Measurements from ENCODE around the gene CD2BP2. TPM values are rescaled to one million over a fixed set of nuclear protein-coding genes. Genes with fewer than 3 reads are reported as not detected.

The CD2BP2 gene
- total RNA-seq, 4 donors from 2014 or later: 33.6 to 43.2 (median 38.5) TPM

DNA sequence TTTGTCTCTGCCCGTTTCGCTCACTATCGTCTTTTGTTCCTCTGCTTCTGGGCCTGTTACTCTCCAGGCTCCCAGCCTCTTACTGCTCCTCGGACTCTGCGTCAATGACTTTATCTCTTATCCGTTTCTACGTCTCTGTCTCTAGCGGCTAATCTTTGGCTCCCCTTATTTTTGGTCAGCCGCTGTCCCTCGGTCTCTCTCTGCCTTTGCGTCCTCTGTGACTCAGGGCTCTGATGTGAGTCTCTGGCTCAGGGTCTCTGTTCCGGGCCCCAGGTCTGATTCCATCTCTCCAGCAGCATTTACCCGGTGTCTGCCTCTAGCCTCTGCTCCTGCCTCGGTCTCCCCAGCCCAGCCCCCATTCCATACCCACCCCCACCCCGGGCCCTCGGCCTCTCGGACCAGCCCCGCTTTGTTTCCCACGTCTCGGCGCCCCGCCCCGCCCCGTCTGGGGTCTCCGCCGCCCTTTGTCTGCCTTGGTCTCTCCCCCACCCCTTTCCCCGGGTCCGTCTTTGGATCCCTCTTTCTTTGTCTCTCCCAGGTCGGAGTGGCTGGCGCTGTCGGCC lies 39.6 kb upstream of the CD2BP2 start:
- intact Hi-C loops (cut with DNase I; ENCODE audit: low total_unique reads): no loop called here
- no peak for DNase-seq (ENCODE audit: low spot score in 2 of 2)
- TF ChIP-seq CTCF (IDR thresholded peaks at IDR 0.05) (no peak), POLR2A (IDR thresholded peaks at IDR 0.05) (no peak)
- 8 to 9% methylated on average over 31 of the region's 31 CpGs for WGBS, 2 donors
- H3K4me3 ChIP-seq (ENCODE audit: low read depth, poor library complexity, severe bottlenecking): peak overlapping the region; percentile 74

GRCh38 chr16:30383521-30383920 lies 28.4 kb upstream of the CD2BP2 start:
- no peak for DNase-seq (ENCODE audit: low spot score in 2 of 2)
- WGBS, 2 donors: 41 to 46% methylated on average over 2 of the region's 2 CpGs
- intact Hi-C loops (cut with DNase I; ENCODE audit: low total_unique reads): no loop called here
- TF ChIP-seq CTCF (IDR thresholded peaks at IDR 0.05) (no peak), POLR2A (IDR thresholded peaks at IDR 0.05) (no peak)
- no peak overlapping the region for H3K4me3 ChIP-seq (ENCODE audit: low read depth, poor library complexity, severe bottlenecking)

DNA sequence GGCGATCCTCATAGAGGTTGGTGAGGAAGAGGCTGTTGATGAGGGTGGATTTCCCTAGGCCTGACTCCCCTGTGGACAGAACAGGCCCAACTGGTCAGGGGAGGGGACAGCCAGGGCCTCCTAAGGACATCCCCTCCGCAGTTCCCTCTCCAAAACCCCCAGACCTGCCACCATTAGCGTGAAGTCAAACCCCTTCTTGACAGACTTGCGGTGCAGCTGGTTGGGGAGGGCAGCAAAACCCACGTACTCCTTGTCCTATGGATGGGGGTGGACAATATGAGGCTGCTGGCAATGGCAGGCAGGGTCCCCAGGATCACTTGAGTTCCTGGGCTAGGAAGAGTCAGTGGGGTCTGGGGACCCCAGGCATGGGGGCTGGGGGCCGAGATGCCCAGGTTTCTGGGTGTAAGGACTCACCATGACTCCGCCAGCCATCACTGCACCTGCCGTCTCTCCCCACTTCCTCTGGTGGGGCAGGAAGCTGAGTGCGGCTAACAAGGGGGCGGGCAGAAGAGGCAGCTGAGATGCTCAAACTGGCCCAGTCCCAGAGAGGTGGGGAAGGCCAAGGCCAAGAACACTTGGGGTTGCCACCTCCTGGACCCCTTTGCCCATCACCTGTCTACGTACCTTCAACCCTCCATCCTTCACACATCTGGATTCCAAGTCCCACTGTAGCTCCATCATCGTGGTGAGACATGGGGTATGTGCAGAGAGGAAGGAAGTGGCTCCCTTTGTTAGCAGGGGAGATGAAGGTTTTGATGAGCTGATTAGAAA lies 27.2 kb upstream of the CD2BP2 start, which contains the start of gene SEPTIN1:
Gene SEPTIN1 (minus strand): TSS at position 451 of the 771 bp plus-strand sequence. CDS start 19 bp downstream, at position 432.
- TF ChIP-seq POLR2A (IDR thresholded peaks at IDR 0.05): no peak
- TF ChIP-seq CTCF (IDR thresholded peaks at IDR 0.05): no peak
- DNase-seq (ENCODE audit: low spot score in 2 of 2): no peak
- 58 to 60% methylated on average over 12 of the region's 12 CpGs for WGBS, 2 donors
- intact Hi-C loops (cut with DNase I; ENCODE audit: low total_unique reads): no loop called here
- no peak within 1 kb of the TSS for H3K4me3 ChIP-seq (ENCODE audit: low read depth, poor library complexity, severe bottlenecking)

- H3K4me3 ChIP-seq (ENCODE audit: low read depth, poor library complexity, severe bottlenecking): no peak overlapping the region
- no peak for DNase-seq (ENCODE audit: low spot score in 2 of 2)
- TF ChIP-seq CTCF (IDR thresholded peaks at IDR 0.05) (no peak), POLR2A (IDR thresholded peaks at IDR 0.05) (no peak)
- intact Hi-C loops (cut with DNase I; ENCODE audit: low total_unique reads): no loop called here
- 82 to 83% methylated on average over 13 of the region's 13 CpGs for WGBS, 2 donors
Observed at GRCh38 chr16:30381291-30382041, 26.4 kb upstream of the CD2BP2 start.

GRCh38 chr16:30380803-30381208 lies 25.7 kb upstream of the CD2BP2 start:
- intact Hi-C loops (cut with DNase I; ENCODE audit: low total_unique reads): no loop called here
- 72 to 75% methylated on average over 6 of the region's 6 CpGs for WGBS, 2 donors
- no peak for DNase-seq (ENCODE audit: low spot score in 2 of 2)
- TF ChIP-seq CTCF (IDR thresholded peaks at IDR 0.05) (no peak), POLR2A (IDR thresholded peaks at IDR 0.05) (no peak)
- H3K4me3 ChIP-seq (ENCODE audit: low read depth, poor library complexity, severe bottlenecking): no peak overlapping the region

All from lower leg skin (tissue), 4 donors.